Activated T-helper 1 cell treated with anti-CD3 and anti-CD28 coated beads, Interleukin-2, amount 50 U/mL, for 16 hours (primary cell): ENCODE results near the gene ADSS2.
"Not testable (repeated sequence)": the region's sequence is repeated elsewhere in the genome, so short reads cannot be mapped to it uniquely, and the experiment has no call there.

Experiments used
- DNase-seq, 2 donors: peaks; one replicate each; pipeline ENCODE4 v3.0.0-alpha.2; 2020; ENCODE audit warnings: low read depth in 1 of 2, low spot score in 1 of 2

Gene ADSS2

DNA sequence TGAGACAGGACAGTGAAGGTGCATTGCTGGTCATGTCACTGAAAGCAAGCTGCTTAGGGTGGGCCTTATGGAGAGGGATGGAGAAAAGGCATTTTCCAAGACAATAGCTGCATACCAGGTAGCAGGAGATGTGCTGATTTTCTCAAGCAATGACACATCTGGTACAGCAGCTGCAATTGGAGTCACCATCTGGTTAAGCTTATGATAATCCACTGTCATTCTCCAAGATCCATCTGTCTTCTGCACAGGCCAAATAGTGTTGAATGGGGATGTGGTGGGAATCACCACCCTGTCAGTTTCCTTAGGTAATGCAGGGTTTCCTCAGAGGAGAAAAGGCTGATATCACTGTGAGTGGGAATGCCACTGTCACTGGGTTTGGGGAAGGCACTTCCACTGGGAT, 54.6 kb downstream of the ADSS2 start:
- DNase-seq: no peak

DNA sequence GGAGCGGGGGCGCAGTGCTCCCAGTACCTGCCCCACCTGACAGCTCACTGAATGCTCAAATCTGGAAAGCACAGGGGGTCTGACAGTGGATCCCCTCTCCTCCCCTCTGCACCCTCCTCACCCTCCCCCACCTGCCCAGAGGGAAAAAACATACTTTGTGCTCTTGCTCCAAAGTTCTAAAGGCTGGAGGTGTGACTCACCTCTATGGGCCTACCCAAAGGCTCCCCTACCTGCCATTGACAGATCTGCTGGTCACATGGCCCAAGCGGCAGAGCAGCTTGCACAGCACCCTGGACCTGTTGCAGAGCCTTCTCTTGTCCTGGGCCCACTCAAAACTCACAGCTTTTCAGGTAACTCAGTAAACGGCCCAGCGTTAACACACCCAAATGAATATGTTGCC, 55.7 kb downstream of the ADSS2 start:
- no peak for DNase-seq

DNA sequence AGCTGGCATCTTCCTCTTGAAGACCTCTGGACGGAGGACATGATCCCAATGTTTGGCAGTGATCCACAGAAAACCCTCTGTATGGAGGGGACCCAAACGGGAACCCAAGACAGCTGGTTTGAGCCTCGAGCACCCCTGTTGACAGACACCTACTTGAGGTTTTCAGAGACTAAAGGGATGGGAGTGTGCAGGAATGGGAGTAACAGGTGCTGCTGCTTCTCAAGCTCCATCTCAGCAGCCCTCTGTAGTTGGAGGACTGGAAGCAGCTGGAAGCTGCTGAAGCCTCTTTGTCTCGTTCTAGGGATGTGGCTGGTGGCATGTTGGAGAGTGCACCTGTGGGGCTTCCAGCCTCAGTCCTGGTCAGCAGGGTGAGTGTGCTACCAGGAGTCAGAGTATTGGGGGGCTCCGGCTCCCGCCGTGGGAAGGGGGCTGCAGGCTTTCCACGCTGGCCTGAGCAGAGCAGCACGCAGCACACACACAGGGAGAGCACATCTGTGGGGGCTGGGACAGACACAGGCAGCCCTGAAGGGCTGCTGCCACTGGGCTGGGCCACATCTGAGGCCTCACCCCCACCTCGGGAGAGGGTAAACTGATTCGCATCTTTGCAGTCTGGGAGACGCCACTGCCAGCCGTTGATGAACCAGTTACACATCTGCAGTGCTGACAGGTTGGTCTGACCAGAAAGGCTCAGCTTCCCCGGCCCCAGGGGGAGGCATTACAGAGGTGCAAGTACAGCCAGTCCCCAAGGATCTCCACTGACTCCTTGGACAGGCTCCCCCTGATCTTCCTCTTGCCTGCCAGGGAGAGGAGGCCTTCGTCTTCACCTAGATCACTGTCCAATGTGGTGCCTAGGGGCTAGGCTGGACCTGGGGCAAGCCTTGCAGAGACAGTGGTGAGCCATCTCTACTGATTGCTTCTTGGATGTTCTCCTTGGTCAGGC, 56.6 kb downstream of the ADSS2 start:
- no peak for DNase-seq

DNA sequence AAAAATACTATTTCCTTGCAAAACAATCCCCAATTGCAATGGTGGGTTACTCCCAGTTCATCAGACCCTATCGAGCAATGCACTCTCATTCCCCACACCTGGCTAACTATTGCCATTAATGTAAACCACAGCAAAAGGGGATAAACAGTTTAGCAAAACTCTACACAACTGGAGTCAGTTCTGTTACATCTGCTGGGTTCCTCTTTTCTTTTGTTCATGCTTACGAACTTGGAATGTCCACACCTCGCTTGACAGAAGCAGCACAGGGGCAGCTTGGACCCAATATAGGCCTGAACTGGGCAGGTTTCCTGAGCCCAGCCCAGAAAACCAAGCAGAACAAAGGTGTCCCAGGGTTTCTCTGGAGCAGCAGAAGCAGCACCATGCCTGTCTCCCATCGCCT, 57.4 kb downstream of the ADSS2 start:
- no peak for DNase-seq

DNA sequence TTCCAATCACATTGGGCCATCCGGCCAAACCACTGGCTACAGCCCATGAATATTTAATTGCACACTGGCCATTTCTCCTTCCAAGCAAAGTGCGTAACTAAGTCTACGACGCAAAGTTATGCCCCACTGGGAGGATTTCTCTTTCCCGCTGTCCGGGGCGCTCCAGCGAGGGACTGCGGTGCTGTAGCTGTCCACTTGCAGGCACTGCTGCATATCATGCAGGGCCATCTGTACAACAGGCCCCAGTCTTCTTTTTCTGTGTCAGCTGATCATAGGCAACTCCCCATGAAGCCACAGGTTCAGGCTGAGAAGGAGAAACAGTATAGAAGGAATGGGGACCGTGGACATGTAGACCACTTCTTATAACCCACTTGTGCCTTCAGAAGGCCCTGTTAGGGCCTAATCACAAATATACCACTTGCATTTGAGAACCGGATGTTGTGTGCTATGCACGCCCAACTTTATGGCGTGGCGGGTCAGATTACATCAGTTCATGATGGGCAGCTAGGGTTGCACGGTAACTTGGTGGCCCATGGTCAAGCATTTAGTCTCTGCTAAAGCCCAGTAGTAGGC, 58.0 kb downstream of the ADSS2 start:
- no peak for DNase-seq

DNA sequence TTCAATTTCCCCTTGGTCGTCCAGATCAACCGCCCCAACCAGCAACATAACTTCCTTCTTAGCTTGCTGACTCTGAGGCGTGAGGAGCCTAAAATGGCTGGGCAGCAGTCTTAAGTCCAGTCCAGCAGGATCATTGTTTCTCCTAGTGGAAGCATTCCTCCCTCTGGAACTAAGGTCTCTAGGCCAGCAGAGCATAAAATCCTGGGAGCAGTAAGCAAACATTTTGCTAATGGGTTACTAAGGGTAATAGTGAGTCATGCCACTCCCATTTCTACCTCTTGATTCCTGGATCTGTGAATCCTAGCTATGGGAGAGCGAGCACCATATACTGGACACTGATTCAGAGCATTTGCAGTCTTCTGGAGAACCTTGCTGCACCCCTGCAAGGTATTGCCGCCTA, 59.9 kb downstream of the ADSS2 start:
- no peak for DNase-seq

DNA sequence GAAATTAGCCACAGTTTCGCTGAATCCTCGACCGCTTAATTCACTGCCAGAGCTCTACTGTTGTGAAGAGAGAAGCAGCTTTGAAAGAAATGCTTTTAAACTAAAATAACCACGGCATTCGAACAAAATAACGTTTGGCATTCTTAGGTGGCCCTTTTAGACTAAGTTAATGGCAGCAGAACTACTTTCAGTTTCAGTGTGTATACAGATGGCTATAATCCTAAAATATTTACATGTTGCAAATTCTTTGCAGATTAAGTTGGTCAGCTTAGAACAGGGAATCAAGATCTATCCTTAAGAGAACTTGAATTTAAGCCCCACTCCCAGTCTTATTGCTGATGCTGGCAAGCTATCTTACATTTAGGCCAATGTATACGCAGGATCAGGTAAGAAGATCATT, 62.7 kb downstream of the ADSS2 start:
- no peak for DNase-seq

DNA sequence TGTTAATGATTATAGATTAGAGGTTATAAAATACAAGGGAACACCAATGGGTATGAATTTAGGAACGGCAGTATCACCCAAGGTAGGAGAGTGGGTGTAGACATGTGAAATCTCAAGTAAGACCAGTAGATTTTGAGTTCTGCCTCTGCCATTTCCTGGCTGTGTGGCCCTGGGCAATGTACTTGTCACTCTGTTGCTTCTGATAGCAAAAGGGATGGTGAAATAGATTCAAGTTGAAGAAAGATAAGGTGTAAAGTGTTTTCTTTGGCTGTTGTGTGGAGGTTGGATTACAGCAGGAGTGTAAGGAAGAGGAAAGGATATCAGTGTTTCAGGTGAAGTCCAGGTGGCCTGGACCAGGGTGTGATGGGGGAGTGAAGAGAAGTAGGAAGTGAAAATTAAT, 64.3 kb downstream of the ADSS2 start:
- DNase-seq: no peak

DNA sequence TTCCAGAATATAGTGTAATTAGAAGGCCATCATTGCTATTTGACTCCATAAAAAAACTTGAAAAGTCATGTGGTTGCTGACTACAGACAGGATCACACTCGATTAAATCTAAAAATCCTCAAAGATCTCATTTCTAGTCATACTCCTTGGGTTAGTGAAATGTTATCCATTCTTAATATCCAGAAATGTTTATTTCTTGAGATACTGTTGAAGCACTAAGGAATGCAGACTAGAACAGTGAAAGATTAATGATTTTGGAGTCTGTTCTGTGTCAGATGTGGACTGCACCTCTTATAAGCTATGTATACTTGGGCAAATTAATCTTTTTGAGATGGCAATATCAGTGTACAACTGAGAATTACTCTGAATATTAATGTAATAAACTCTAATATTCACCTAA, 65.1 kb downstream of the ADSS2 start:
- no peak for DNase-seq

DNA sequence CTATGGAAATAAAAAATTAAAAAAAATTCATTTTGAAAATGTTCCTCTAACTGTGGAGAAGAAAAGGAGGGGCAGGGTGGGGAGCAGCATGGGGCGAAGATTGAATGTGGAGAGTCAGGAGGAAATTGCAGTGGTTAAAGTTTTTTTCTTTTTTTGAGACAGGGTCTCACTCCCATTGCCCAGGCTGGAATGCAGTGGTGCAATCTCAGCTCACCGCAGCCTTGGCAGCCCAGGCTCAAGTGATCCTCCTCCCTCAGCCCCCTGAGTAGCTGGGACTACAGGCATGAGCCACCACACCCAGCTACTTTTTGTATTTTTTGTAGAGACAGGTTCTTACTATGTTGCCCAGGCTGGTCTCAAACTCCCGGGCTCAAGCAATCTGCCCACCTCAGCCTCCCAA, 67.6 kb downstream of the ADSS2 start:
- DNase-seq: no peak

DNA sequence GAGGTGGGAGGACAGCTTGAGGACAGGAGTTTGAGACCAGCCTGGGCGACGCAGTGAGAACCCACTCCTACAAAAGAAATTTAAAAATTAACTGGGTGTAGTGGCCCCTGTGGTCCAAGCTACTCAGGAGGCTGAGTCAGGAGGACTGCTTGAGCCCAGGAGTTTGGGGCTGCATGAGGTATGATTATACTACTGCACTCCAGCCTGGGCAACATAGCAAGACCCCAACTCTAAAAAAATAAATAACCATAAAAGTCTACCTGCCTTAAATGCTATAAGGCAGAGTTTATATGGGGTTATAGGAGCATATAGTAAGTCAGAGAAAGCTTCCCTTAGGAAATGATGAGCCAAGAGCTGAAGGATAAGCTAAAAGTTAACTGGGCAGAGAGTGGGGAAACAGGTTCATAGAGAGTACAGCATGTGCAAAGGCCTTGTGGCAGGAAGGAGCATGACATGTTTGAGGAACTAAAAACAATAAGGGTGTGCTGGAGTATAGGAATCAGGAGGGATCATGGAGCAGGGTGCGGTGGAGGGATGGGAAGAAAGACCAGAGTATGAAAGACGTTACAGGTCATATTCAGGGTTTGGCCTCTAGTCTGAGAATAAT, 68.3 kb downstream of the ADSS2 start:
- no peak for DNase-seq

DNA sequence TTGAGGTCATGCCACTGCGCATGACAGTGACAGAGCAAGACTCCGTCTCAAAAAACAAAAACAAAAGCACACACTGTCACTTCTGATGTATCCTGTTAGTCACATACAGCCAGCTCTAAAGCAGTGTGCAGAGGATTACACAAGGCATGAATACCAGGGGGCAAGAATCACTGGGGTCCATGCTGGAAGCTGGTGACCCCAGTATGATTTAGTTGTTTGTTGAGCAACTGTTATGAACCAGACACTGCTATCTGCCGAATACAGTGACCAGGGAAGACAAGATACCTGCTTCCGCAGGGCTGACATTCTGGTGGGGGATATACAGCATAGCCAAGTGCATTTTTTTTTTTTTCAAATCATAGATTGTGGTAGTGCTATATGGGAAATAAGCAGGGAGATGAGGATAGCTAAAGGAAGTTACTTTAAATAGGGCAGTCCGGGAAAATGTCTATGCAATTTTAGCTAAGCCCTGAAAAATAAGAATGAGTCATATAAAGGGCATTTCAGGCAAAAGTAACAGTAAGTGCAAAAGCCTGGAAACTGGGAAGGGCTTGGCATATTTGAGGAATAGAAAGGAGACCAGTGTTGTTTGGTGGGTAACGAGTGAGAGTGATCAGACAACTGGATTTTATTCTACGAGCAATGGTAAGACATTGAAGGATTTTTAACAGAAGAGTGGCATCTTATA, 69.7 kb downstream of the ADSS2 start:
- DNase-seq: no peak

DNA sequence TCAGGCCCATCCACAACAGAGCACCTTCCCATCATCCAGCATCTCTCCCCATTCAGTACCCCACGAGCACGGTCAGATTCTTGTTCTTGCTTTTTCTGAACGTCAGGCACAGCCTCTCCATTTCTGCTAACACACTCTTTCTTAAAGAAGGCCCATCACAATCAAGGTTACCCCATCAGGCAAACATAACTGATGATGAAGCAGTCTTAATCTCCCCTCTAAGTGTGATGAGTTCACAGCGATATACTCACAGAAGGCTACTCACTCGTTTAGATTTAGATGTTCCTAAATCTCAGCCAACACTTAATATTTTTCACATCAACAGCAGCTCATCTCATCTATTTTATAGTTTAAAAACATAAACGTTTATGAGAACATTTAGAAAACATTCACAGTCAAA, 75.6 kb downstream of the ADSS2 start:
- DNase-seq: no peak

DNA sequence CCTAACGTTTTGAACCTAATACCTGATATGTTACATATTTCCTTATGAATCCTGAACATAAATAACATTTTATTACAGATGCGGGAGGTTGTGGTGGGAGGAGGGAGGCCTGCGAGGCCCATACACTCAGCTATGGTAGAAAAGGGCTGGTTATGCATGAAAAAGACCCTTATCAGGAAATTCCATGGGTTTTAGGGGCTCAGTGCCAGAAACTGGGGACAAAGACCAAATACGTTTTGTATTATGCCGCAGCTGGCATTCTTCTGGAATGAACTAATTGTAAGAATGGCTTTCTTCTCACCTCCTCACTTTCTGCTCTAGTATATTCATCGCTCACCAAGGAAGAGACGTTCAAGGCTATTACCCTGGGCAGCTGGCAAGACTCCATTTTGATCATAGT, 76.7 kb downstream of the ADSS2 start:
- no peak for DNase-seq

DNA sequence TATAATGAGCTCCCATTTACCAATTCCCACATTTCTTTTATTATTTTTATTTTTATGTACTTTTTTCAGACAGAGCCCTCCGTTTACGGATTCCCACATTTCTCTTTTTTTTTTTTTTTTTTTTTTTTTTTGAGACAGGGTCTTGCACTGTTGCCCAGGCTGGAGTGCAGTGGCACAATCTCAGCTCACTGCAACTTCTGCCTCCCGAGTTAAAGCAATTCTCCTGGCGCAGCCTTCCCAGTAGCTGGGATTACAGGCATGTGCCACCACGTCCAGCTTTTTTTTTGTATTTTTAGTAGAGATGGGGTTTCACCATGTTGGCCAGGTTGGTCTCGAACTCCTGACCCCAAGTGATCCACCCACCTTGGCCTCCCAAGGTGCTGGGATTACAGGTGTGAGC, 77.2 kb downstream of the ADSS2 start:
- not testable (repeated sequence) for DNase-seq

DNA sequence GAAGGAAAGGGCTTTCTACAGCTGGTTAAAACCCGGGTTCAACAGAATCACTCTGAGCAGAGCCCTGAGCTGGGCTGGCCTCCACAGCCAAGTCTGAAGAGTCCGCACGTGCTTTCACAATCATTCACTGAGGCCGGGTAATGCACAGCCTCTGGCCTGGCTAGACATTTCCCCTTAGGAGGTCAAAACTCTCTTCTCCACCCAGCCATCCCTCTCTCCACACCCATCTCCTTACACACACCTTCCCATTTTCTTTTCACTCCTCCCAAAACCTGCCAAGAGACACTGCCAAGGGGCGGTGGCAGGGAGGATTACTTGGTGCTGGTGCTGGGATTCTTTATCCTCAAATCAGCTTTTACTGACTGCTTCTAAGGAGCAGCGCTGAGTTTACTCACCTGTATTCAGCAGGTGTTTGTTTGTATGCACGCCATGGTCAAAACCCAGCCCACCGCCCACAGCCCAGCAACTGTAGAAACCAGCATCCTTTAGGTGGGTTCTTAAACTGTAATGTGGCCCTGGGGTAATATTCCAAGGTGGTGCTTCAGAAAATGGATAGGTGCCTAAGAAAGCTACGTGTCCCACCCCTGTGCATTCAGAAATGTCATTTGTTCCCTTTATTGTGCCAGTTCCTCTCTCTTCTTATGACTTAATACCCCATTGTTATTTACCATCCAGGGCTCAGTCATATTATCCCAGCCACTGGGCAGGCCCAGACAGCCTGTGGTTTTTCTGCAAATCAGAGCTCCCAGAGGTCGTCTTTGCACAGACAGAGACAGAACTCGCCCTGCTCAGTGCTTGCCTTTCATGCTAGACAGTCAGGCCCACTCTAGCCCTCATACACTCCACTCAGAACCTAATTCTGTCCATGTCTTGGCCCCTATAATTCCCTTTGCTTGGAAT, 80.2 kb downstream of the ADSS2 start:
- no peak for DNase-seq

DNA sequence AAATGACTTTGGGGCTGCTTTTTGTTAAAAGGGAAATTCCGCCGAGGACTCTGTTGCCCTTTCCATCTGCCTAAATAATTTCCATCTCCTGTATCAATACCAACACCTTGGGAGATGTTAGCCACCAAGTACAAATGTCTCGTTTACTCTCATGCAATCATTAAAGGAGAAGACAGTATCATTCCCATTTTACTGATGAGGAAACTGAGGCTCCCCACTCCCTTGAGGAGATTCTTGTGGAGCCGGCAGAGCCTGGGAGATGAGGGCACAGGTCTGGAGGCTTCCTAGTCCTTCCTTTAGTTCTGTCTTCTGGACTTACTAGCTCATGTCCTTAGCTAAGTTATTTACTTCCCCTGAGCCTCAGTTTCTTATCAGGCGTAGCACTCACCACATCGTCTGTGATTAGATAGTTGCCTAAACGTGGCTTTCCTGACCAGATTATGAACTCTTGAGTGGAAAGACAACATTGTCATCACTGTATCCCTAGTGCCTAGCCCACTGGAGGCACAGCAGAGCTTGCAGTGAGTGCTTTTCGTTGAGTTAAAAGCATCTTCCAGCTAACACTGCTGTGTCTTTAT, 81.6 kb downstream of the ADSS2 start:
- DNase-seq: no peak

DNA sequence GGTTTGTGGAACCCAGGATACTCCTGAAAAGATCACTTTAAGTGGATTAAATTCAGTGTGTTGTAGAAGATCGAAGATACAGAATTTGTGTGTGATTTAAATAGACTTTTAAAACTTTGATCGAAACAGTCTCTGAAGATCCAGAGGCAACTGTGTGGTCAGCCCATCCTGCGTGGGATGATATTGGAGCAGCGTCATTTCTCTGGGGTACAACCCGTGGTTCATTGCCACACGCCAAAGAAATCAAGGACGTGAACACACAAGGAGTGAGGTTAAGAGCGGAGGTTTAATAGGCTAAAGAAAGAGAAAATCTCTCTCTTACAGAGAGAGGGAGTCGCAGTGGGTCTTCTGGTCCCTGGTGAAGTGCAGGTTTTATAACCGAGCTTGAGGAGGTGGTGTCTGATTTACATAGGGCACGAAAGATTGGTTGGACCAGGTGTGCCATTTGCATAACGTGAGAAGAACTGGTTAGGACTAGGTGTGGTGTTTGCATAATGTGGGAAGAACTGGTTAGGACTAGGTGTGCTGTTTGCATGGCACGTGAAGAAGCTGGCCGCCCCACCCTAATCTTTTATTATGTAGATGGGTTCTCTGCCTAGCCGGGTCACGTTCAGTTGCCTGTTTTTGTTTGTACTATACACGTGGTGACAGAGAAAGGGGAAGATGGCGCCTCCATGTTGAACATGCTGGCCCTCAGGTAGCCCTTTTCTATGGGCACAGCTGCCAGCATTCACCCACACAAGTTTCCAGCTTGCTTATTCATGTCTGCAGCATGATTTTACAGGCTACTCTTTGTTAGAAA, 82.3 kb downstream of the ADSS2 start:
- DNase-seq: no peak

DNA sequence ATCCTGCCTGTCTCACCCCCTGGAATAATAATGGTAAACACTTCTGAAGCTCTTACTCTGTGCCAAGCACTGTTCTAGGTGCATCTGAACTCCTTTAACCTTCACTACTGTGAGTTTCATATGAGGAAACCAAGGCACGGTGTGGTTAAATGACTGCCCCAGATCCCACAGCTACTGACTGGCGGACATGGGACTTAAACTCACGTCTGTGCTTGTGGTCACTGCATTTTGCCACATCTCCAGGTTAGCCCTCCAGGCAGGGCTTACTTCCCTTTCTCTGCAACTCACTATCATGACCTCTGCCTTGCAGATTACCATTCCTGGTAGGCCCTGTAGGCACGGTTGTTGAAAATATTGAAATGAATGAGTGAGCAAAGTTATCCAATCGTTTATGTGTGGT, 83.4 kb downstream of the ADSS2 start:
- no peak for DNase-seq
